HEK293 (cell line): ENCODE measurements around the gene RIPOR3.

Source experiments
- CTCF ChIA-PET: fragments of 350-600 bp; formaldehyde crosslinking; extraction: SDS; loops from one replicate; lab custom pipeline; 2021; ENCODE audit warnings: antibody characterized with exemption; lab: Yijun Ruan, JAX
- POLR2A ChIA-PET: fragments of 300-600 bp; formaldehyde crosslinking; extraction: SDS; loops from one replicate; lab custom pipeline; 2020; ENCODE audit warnings: antibody characterized with exemption, inconsistent platforms; lab: Yijun Ruan, JAX
- H3K27ac ChIP-seq: fragments of 200-500 bp; sonication (Bioruptor generic); 2 replicates; pipeline ENCODE4 v1.5.1; 2014; ENCODE audit warnings: low read depth, low read length, control low read depth, inconsistent platforms; ENCODE audit errors: extremely low read depth
- H3K36me3 ChIP-seq, 2 experiments: fragments of 200-500 bp in 1 of 2; sonication (Bioruptor generic) in 1 of 2; 1 replicate in 1 of 2; 2 replicates in 1 of 2; pipeline ENCODE4 v1.5.1; 2014 to 2017; ENCODE audit warnings: inconsistent platforms in 2 of 2, low read length in 2 of 2; ENCODE audit not compliant: control insufficient read depth in 2 of 2, insufficient read depth in 1 of 2
- H3K4me1 ChIP-seq: fragments of 200-500 bp; sonication (Bioruptor generic); 2 replicates; pipeline ENCODE4 v1.5.1; 2014; ENCODE audit warnings: mild to moderate bottlenecking, low read length, inconsistent platforms; ENCODE audit not compliant: control insufficient read depth, insufficient read depth
- H3K4me3 ChIP-seq: 2 replicates; pipeline ENCODE4 v1.5.1; 2011; ENCODE audit warnings: low read depth, mild to moderate bottlenecking, control low read depth, low read length, moderate library complexity
- H3K9me3 ChIP-seq: fragments of 200-500 bp; sonication (Bioruptor generic); 2 replicates; pipeline ENCODE4 v1.5.1; 2014; ENCODE audit warnings: low read depth, low read length, inconsistent platforms; ENCODE audit not compliant: control insufficient read depth, insufficient read depth
- GFI1B ChIP-seq: fragments of 450-650 bp; formaldehyde crosslinking; IDR thresholded peaks from 2 replicates; pipeline ENCODE4 v1.5.1; 2016; ENCODE audit warnings: missing biosample characterization, missing genetic modification characterization
- KLF10 ChIP-seq: fragments of 450-650 bp; IDR thresholded peaks from 2 replicates; pipeline ENCODE4 v1.5.1; 2018; ENCODE audit warnings: missing biosample characterization, mild to moderate bottlenecking, missing genetic modification characterization
- KLF16 ChIP-seq: fragments of 450-650 bp; formaldehyde crosslinking; IDR thresholded peaks from 2 replicates; pipeline ENCODE4 v1.5.1; 2017; ENCODE audit warnings: missing biosample characterization, missing genetic modification characterization
- KLF8 ChIP-seq: fragments of 450-650 bp; formaldehyde crosslinking; IDR thresholded peaks from 2 replicates; pipeline ENCODE4 v1.5.1; 2016; ENCODE audit warnings: missing biosample characterization, missing genetic modification characterization
- KLF9 ChIP-seq: fragments of 450-650 bp; formaldehyde crosslinking; IDR thresholded peaks from 2 replicates; pipeline ENCODE4 v1.5.1; 2016; ENCODE audit warnings: missing biosample characterization, missing genetic modification characterization, low read depth
- OVOL3 ChIP-seq: fragments of 450-650 bp; formaldehyde crosslinking; IDR thresholded peaks from 2 replicates; pipeline ENCODE4 v1.5.1; 2016; ENCODE audit warnings: missing biosample characterization, missing genetic modification characterization
- SETDB1 ChIP-seq: IDR thresholded peaks from one replicate; pipeline ENCODE4 v1.6.1; 2017; ENCODE audit warnings: mild to moderate bottlenecking, low read length, moderate library complexity, mixed read lengths; ENCODE audit not compliant: insufficient read length
- TCF7L2 ChIP-seq: IDR thresholded peaks from 2 replicates; pipeline ENCODE4 v1.6.1; 2011; ENCODE audit warnings: low read depth, mild to moderate bottlenecking, inconsistent platforms, low read length, moderate library complexity, borderline replicate concordance
- ZBTB20 ChIP-seq: fragments of 450-650 bp; formaldehyde crosslinking; IDR thresholded peaks from 2 replicates; pipeline ENCODE4 v1.5.1; 2016; ENCODE audit warnings: missing biosample characterization, missing genetic modification characterization
- ZBTB8A ChIP-seq: fragments of 450-650 bp; formaldehyde crosslinking; IDR thresholded peaks from 2 replicates; pipeline ENCODE4 v1.5.1; 2016; ENCODE audit warnings: missing biosample characterization, missing genetic modification characterization
- ZFP41 ChIP-seq: fragments of 450-650 bp; formaldehyde crosslinking; IDR thresholded peaks from 2 replicates; pipeline ENCODE4 v1.5.1; 2016; ENCODE audit warnings: missing biosample characterization, missing genetic modification characterization, borderline replicate concordance
- ZFP69B ChIP-seq: fragments of 450-650 bp; formaldehyde crosslinking; IDR thresholded peaks from 2 replicates; pipeline ENCODE4 v1.5.1; 2016; ENCODE audit warnings: missing biosample characterization, missing genetic modification characterization
- ZNF10 ChIP-seq: fragments of 450-650 bp; formaldehyde crosslinking; IDR thresholded peaks from 2 replicates; pipeline ENCODE4 v1.5.1; 2017; ENCODE audit warnings: missing biosample characterization, missing genetic modification characterization
- ZNF157 ChIP-seq: fragments of 450-650 bp; formaldehyde crosslinking; IDR thresholded peaks from 2 replicates; pipeline ENCODE4 v1.5.1; 2016; ENCODE audit warnings: missing biosample characterization, missing genetic modification characterization
- ZNF174 ChIP-seq: fragments of 450-650 bp; formaldehyde crosslinking; IDR thresholded peaks from 2 replicates; pipeline ENCODE4 v1.5.0; 2017; ENCODE audit warnings: missing biosample characterization, mild to moderate bottlenecking, missing genetic modification characterization
- ZNF2 ChIP-seq: fragments of 450-650 bp; formaldehyde crosslinking; IDR thresholded peaks from 2 replicates; pipeline ENCODE4 v1.5.1; 2016; ENCODE audit warnings: missing biosample characterization, missing genetic modification characterization
- ZNF24 ChIP-seq: fragments of 450-650 bp; formaldehyde crosslinking; IDR thresholded peaks from 2 replicates; pipeline ENCODE4 v1.5.1; 2016; ENCODE audit warnings: missing biosample characterization, missing genetic modification characterization
- ZNF248 ChIP-seq: fragments of 450-650 bp; formaldehyde crosslinking; IDR thresholded peaks from 2 replicates; pipeline ENCODE4 v1.5.1; 2017; ENCODE audit warnings: missing biosample characterization, missing genetic modification characterization
- ZNF514 ChIP-seq: fragments of 450-650 bp; formaldehyde crosslinking; IDR thresholded peaks from 2 replicates; pipeline ENCODE4 v1.5.1; 2016; ENCODE audit warnings: missing biosample characterization, missing genetic modification characterization
- ZNF544 ChIP-seq: fragments of 450-650 bp; formaldehyde crosslinking; IDR thresholded peaks from 2 replicates; pipeline ENCODE4 v1.5.0; 2017; ENCODE audit warnings: missing biosample characterization, missing genetic modification characterization
- ZNF548 ChIP-seq: fragments of 450-650 bp; formaldehyde crosslinking; IDR thresholded peaks from 2 replicates; pipeline ENCODE4 v1.5.1; 2016; ENCODE audit warnings: missing biosample characterization, missing genetic modification characterization
- ZNF549 ChIP-seq: fragments of 450-650 bp; IDR thresholded peaks from 2 replicates; pipeline ENCODE4 v1.5.1; 2018; ENCODE audit warnings: missing biosample characterization, missing genetic modification characterization, mild to moderate bottlenecking, inconsistent platforms, moderate library complexity
- ZNF561 ChIP-seq: fragments of 450-650 bp; IDR thresholded peaks from 2 replicates; pipeline ENCODE4 v1.5.1; 2018; ENCODE audit warnings: missing biosample characterization, missing genetic modification characterization, borderline replicate concordance
- ZNF585B ChIP-seq: fragments of 450-650 bp; formaldehyde crosslinking; IDR thresholded peaks from 2 replicates; pipeline ENCODE4 v1.5.1; 2016; ENCODE audit warnings: missing biosample characterization, missing genetic modification characterization
- ZNF600 ChIP-seq: fragments of 450-650 bp; formaldehyde crosslinking; IDR thresholded peaks from 2 replicates; pipeline ENCODE4 v1.5.1; 2016; ENCODE audit warnings: missing biosample characterization, missing genetic modification characterization
- ZNF610 ChIP-seq: fragments of 450-650 bp; formaldehyde crosslinking; IDR thresholded peaks from 2 replicates; pipeline ENCODE4 v1.5.1; 2016; ENCODE audit warnings: missing biosample characterization, missing genetic modification characterization, borderline replicate concordance
- ZNF660 ChIP-seq: fragments of 450-650 bp; IDR thresholded peaks from 2 replicates; pipeline ENCODE4 v1.5.1; 2018; ENCODE audit warnings: missing biosample characterization, mild to moderate bottlenecking, missing genetic modification characterization
- ZNF664 ChIP-seq: fragments of 450-650 bp; formaldehyde crosslinking; IDR thresholded peaks from 2 replicates; pipeline ENCODE4 v1.5.1; 2016; ENCODE audit warnings: missing biosample characterization, missing genetic modification characterization
- ZNF776 ChIP-seq: fragments of 450-650 bp; formaldehyde crosslinking; IDR thresholded peaks from 2 replicates; pipeline ENCODE4 v1.5.0; 2017; ENCODE audit warnings: missing biosample characterization, missing genetic modification characterization, borderline replicate concordance
- ZSCAN16 ChIP-seq: fragments of 450-650 bp; formaldehyde crosslinking; IDR thresholded peaks from 2 replicates; pipeline ENCODE4 v1.5.1; 2016; ENCODE audit warnings: missing biosample characterization, missing genetic modification characterization
- TF ChIP-seq, protein P1 (sequence below): fragments of 450-650 bp; formaldehyde crosslinking; optimal IDR thresholded peaks from 2 replicates; pipeline ENCODE3; 2016; ENCODE audit warnings: missing biosample characterization, mild to moderate bottlenecking, missing genetic modification characterization
- TF ChIP-seq, protein P2 (sequence below): fragments of 450-650 bp; formaldehyde crosslinking; IDR thresholded peaks from 2 replicates; pipeline ENCODE4 v1.5.1; 2017; ENCODE audit warnings: missing biosample characterization, missing genetic modification characterization
- TF ChIP-seq, protein P3 (sequence below): fragments of 450-650 bp; formaldehyde crosslinking; IDR thresholded peaks from 2 replicates; pipeline ENCODE4 v1.5.1; 2016; ENCODE audit warnings: missing biosample characterization, missing genetic modification characterization

Gene RIPOR3

DNA sequence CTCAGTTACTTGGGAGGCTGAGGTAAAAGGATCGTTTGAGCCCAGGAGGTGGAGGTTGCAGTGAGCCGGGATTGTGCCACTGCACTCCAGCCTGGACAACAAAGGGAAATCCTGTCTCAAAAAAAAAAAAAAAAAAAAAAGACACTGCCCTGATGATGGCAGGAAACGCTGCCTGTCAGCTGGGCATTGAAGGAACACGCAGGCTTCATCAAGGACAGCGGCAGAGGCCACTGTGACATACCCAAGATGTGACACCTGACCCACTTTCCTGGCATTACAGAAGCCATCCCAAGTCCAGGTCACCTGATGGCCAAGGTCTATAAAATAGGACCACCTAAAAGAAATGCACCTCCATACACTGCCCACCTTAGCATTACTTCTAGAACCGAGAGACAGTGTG, 75.9 kb downstream of the RIPOR3 start:
- ChIA-PET POLR2A (no interaction called here), CTCF (interaction anchor here (1.7 kb wide), 1 partner anchor 27 kb away, joined by 4 read pairs; no protein-coding TSS in a partner anchor)
- Histone ChIP-seq H3K9me3 (no peaks in the 10 kb centered on the region), H3K4me3 (no peak overlapping the region), H3K36me3 (no peaks in the 10 kb centered on the region), H3K4me1 (no peaks in the 10 kb centered on the region), H3K27ac (no peak overlapping the region)
- TF ChIP-seq ZFP41 (tag by site-specific recombination) = no peak
- no peak for TF ChIP-seq ZNF174
- no peak for TF ChIP-seq TCF7L2
- no peak for TF ChIP-seq KLF8 (tag by site-specific recombination)
- no peak for TF ChIP-seq ZNF544 (tag by site-specific recombination)
- TF ChIP-seq ZNF24 (tag by site-specific recombination) = no peak
- TF ChIP-seq ZNF157 (tag by site-specific recombination) = no peak
- no peak for TF ChIP-seq ZNF549 (tag by site-specific recombination)
- no peak for TF ChIP-seq KLF9 (tag by site-specific recombination)
- TF ChIP-seq ZSCAN16 (tag by site-specific recombination) = no peak
- TF ChIP-seq ZNF561 (tag by site-specific recombination) = no peak
- no peak for TF ChIP-seq SETDB1
- TF ChIP-seq ZFP69B (tag by site-specific recombination) = no peak
- TF ChIP-seq OVOL3 (tag by site-specific recombination) = no peak
- TF ChIP-seq ZNF548 (tag by site-specific recombination) = no peak
- TF ChIP-seq ZBTB8A (tag by site-specific recombination) = no peak
- TF ChIP-seq KLF16 (tag by site-specific recombination) = no peak
- TF ChIP-seq KLF10 (tag by site-specific recombination) = no peak
- no peak for TF ChIP-seq ZNF610 (tag by site-specific recombination)

DNA sequence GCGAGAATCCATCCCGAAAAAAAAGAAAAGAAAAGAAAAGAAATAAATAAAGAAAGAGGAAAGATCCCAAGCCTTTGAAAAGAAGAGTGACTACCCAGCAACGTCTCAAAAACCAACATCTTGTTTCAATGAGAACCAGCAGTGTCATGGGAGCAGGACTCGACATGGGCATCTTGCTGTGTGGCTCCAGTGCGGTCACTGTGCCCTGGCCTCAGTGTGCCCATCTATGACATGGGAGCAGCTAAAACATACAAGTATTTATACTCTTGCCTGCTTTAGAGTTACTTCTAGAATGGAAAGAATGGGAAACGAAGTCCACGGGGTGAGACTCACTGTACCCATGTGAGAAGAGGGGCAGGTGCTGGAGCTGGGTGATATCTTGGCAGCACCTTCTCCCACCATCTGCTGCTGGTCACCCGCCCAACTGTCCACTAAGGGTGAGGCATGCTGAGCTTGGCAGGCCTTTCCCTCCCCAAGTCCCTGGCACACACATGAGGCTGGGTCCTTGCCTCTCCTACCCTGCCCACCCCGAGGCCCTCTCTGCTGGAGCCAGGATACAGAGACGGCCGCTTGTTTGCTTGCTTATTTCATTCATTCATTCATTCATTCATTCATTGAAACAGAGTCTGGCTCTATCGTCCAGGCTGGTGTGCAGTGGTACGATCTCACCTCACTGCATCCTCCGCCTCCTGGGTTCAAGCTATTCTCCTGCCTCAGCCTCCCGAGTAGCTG, 77.7 kb downstream of the RIPOR3 start:
- no peak overlapping the region for H3K4me3 ChIP-seq
- H3K4me1 ChIP-seq = no peaks in the 10 kb centered on the region
- ChIA-PET POLR2A (no interaction called here), CTCF (interaction anchor here (0.6 kb wide), 2 partner anchors 136 to 428 kb away, joined by 3 to 4 read pairs; no protein-coding TSS in a partner anchor)
- TF ChIP-seq ZNF10 (tag by site-specific recombination) (no peak), GFI1B (tag by site-specific recombination) (no peak), ZNF664 (tag by site-specific recombination) (no peak), ZSCAN16 (tag by site-specific recombination) (no peak), ZBTB20 (tag by site-specific recombination) (no peak), ZNF514 (no peak), ZNF2 (no peak), ZNF776 (tag by site-specific recombination) (no peak), ZNF248 (no peak), ZNF660 (tag by site-specific recombination) (no peak), ZNF585B (tag by site-specific recombination) (no peak), ZNF600 (no peak)
- TF ChIP-seq, protein P1, sequence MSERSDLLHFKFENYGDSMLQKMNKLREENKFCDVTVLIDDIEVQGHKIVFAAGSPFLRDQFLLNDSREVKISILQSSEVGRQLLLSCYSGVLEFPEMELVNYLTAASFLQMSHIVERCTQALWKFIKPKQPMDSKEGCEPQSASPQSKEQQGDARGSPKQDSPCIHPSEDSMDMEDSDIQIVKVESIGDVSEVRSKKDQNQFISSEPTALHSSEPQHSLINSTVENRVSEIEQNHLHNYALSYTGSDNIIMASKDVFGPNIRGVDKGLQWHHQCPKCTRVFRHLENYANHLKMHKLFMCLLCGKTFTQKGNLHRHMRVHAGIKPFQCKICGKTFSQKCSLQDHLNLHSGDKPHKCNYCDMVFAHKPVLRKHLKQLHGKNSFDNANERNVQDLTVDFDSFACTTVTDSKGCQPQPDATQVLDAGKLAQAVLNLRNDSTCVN = no peak
- TF ChIP-seq, protein P2, sequence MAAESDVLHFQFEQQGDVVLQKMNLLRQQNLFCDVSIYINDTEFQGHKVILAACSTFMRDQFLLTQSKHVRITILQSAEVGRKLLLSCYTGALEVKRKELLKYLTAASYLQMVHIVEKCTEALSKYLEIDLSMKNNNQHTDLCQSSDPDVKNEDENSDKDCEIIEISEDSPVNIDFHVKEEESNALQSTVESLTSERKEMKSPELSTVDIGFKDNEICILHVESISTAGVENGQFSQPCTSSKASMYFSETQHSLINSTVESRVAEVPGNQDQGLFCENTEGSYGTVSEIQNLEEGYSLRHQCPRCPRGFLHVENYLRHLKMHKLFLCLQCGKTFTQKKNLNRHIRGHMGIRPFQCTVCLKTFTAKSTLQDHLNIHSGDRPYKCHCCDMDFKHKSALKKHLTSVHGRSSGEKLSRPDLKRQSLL (tag by site-specific recombination) = no peak
- TF ChIP-seq, protein P3, sequence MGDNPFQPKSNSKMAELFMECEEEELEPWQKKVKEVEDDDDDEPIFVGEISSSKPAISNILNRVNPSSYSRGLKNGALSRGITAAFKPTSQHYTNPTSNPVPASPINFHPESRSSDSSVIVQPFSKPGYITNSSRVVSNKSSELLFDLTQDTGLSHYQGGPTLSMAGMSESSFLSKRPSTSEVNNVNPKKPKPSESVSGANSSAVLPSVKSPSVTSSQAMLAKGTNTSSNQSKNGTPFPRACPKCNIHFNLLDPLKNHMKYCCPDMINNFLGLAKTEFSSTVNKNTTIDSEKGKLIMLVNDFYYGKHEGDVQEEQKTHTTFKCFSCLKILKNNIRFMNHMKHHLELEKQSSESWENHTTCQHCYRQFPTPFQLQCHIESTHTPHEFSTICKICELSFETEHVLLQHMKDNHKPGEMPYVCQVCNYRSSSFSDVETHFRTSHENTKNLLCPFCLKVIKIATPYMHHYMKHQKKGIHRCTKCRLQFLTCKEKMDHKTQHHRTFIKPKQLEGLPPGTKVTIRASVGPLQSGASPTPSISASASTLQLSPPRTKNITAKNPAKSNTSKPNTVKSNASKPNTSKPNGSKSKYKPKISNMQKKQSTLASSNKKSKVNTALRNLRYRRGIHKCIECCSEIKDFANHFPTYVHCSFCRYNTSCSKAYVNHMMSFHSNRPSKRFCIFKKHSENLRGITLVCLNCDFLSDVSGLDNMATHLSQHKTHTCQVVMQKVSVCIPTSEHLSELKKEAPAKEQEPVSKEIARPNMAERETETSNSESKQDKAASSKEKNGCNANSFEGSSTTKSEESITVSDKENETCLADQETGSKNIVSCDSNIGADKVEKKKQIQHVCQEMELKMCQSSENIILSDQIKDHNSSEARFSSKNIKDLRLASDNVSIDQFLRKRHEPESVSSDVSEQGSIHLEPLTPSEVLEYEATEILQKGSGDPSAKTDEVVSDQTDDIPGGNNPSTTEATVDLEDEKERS (tag by site-specific recombination) = no peak
- H3K9me3 ChIP-seq = no peaks in the 10 kb centered on the region
- H3K27ac ChIP-seq = no peak overlapping the region
- H3K36me3 ChIP-seq = no peaks in the 10 kb centered on the region
